SU-DHL-6 (cell line): ENCODE measurements around the gene PHPT1.

Source experiments
- H2AFZ ChIP-seq: fragments of 200-600 bp; sonication (generic); 2 replicates; pipeline ENCODE4 v1.6.1; 2014; ENCODE audit warnings: low read depth, mild to moderate bottlenecking, moderate library complexity, mixed read lengths, antibody characterized with exemption, low read length; ENCODE audit not compliant: severe bottlenecking
- H3F3A ChIP-seq: fragments of 200-600 bp; shearing (Covaris generic); 2 replicates; pipeline ENCODE4 v1.6.0; 2016; ENCODE audit warnings: antibody characterized with exemption, mild to moderate bottlenecking; ENCODE audit not compliant: insufficient read depth
- H3K27ac ChIP-seq: fragments of 200-600 bp; sonication (generic); 2 replicates; pipeline ENCODE4 v1.5.1; 2016; ENCODE audit warnings: low read depth, mild to moderate bottlenecking, low read length, moderate library complexity, mixed read lengths
- H3K27me3 ChIP-seq: fragments of 200-600 bp; sonication (generic), shearing (Covaris generic); 2 replicates; pipeline ENCODE4 v1.6.0; 2014; ENCODE audit warnings: mild to moderate bottlenecking, low read length
- H3K36me3 ChIP-seq: fragments of 200-600 bp; sonication (generic); 2 replicates; pipeline ENCODE4 v1.6.1; 2014; ENCODE audit warnings: mild to moderate bottlenecking, low read length, mixed read lengths
- H3K4me2 ChIP-seq: fragments of 300-600, 200-600 bp; shearing (Covaris generic), sonication (generic); 2 replicates; pipeline ENCODE4 v1.6.0; 2014; ENCODE audit warnings: low read length, low read depth, mild to moderate bottlenecking; ENCODE audit not compliant: poor library complexity, severe bottlenecking
- H3K4me3 ChIP-seq: fragments of 200-600 bp; sonication (generic); 2 replicates; pipeline ENCODE4 v1.5.1; 2014; ENCODE audit warnings: antibody characterized with exemption, low read length, mild to moderate bottlenecking, mixed read lengths; ENCODE audit not compliant: insufficient read depth, poor library complexity, severe bottlenecking
- H3K79me2 ChIP-seq: fragments of 200-600 bp; sonication (generic); 2 replicates; pipeline ENCODE4 v1.6.1; 2014; ENCODE audit warnings: mild to moderate bottlenecking, low read length, moderate library complexity; ENCODE audit not compliant: insufficient read depth
- H3K9ac ChIP-seq: fragments of 200-600 bp; sonication (generic); 2 replicates; pipeline ENCODE4 v1.7.0; 2014; ENCODE audit warnings: mild to moderate bottlenecking, low read length
- H3K9me2 ChIP-seq: fragments of 200-600 bp; sonication (generic); replicated peaks from 2 replicates; pipeline ENCODE4 v1.6.1; 2014; ENCODE audit warnings: low read length; ENCODE audit not compliant: insufficient read depth
- H3K9me3 ChIP-seq: fragments of 200-600 bp; sonication (generic); 2 replicates; pipeline ENCODE4 v1.6.1; 2014; ENCODE audit warnings: low read length, mixed read lengths; ENCODE audit not compliant: insufficient read depth
- H4K20me1 ChIP-seq: fragments of 200-600 bp; sonication (generic); 2 replicates; pipeline ENCODE4 v1.6.1; 2014; ENCODE audit warnings: low read depth, mild to moderate bottlenecking, antibody characterized with exemption, low read length, moderate library complexity, mixed read lengths
- EZH2phosphoT487 ChIP-seq: fragments of 200-600 bp; sonication (generic), shearing (Covaris generic); conservative IDR thresholded peaks from 2 replicates; pipeline ENCODE4 v1.6.1; 2018; ENCODE audit warnings: mild to moderate bottlenecking, antibody characterized with exemption, low read length, moderate library complexity, mixed read lengths
- TF ChIP-seq, protein P1 (sequence below): fragments of 200-600 bp; sonication (generic); IDR thresholded peaks from one replicate; pipeline ENCODE4 v1.5.1; 2017; ENCODE audit warnings: antibody characterized with exemption, mild to moderate bottlenecking, low read length, moderate library complexity; ENCODE audit not compliant: insufficient read depth, poor library complexity, severe bottlenecking

Gene PHPT1

DNA sequence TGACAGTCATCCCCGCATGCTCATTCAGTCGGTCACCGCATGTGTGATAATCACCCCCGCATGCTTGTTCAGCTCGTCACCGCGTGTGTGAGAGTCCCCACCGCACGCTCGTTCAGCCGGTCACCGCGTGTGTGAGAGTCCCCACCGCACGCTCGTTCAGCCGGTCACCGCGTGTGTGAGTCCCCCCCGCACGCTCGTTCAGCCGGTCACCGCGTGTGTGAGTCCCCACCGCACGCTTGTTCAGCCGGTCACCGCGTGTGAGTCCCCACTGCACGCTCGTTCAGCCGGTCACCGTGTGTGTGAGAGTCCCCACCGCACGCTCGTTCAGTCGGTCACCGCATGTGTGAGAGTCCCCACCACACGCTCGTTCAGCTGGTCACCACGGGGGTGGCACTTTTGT, 40.6 kb downstream of the PHPT1 start:
- Histone ChIP-seq H3K9me3 (no peaks in the 10 kb centered on the region), H3K27me3 (no peaks in the 10 kb centered on the region), H3K9ac (no peak overlapping the region), H3K36me3 (no peaks in the 10 kb centered on the region), H3K9me2 (no peaks in the 10 kb centered on the region), H3K27ac (no peak overlapping the region), H2AFZ (no peak overlapping the region), H3F3A (no peaks in the 10 kb centered on the region), H3K79me2 (peaks cover 80% of the 10 kb centered on the region), H3K4me3 (no peak overlapping the region), H3K4me2 (no peak overlapping the region), H4K20me1 (no peaks in the 10 kb centered on the region; the same call in 1 of the 2 replicates)
- no peak for TF ChIP-seq EZH2phosphoT487
- TF ChIP-seq, protein P1, sequence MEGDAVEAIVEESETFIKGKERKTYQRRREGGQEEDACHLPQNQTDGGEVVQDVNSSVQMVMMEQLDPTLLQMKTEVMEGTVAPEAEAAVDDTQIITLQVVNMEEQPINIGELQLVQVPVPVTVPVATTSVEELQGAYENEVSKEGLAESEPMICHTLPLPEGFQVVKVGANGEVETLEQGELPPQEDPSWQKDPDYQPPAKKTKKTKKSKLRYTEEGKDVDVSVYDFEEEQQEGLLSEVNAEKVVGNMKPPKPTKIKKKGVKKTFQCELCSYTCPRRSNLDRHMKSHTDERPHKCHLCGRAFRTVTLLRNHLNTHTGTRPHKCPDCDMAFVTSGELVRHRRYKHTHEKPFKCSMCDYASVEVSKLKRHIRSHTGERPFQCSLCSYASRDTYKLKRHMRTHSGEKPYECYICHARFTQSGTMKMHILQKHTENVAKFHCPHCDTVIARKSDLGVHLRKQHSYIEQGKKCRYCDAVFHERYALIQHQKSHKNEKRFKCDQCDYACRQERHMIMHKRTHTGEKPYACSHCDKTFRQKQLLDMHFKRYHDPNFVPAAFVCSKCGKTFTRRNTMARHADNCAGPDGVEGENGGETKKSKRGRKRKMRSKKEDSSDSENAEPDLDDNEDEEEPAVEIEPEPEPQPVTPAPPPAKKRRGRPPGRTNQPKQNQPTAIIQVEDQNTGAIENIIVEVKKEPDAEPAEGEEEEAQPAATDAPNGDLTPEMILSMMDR: no peak

GRCh38 chr9:136890661-136891060, 41.5 kb downstream of the PHPT1 start:
- Histone ChIP-seq H3K27ac (no peak overlapping the region), H3K9me3 (no peaks in the 10 kb centered on the region), H3K9me2 (no peaks in the 10 kb centered on the region), H2AFZ (no peak overlapping the region), H3K9ac (no peak overlapping the region), H3F3A (no peaks in the 10 kb centered on the region), H3K36me3 (no peaks in the 10 kb centered on the region), H3K4me2 (no peak overlapping the region), H3K27me3 (no peaks in the 10 kb centered on the region), H4K20me1 (no peaks in the 10 kb centered on the region; the same call in 1 of the 2 replicates), H3K4me3 (no peak overlapping the region), H3K79me2 (peaks cover 88% of the 10 kb centered on the region)
- TF ChIP-seq EZH2phosphoT487: no peak
- TF ChIP-seq, protein P1: no peak

- Histone ChIP-seq H3K9me3 (no peaks in the 10 kb centered on the region), H3K4me3 (no peak overlapping the region), H3K27me3 (no peaks in the 10 kb centered on the region), H3K27ac (no peak overlapping the region), H3F3A (no peaks in the 10 kb centered on the region), H3K36me3 (no peaks in the 10 kb centered on the region; the same call in 1 of the 2 replicates), H3K4me2 (no peak overlapping the region), H4K20me1 (no peaks in the 10 kb centered on the region), H2AFZ (no peak overlapping the region), H3K9me2 (no peaks in the 10 kb centered on the region), H3K79me2 (peaks cover 64% of the 10 kb centered on the region), H3K9ac (no peak overlapping the region)
- TF ChIP-seq EZH2phosphoT487: no peak
- TF ChIP-seq, protein P1: no peak
Observed at GRCh38 chr9:136896027-136896426, 46.8 kb downstream of the PHPT1 start.
